Activated naive CD8-positive, alpha-beta T cell (primary cell): ENCODE data around the gene PDCD2L.
"Not testable (repeated sequence)": the region's sequence is repeated elsewhere in the genome, so short reads cannot be mapped to it uniquely, and the experiment has no call there.

Source experiments
- H3K27ac Mint-ChIP-seq: one replicate; pipeline ENCODE4 v1.8.0; 2021; ENCODE audit warnings: mixed read lengths
- H3K27me3 Mint-ChIP-seq: one replicate; pipeline ENCODE4 v1.8.0; 2021; ENCODE audit warnings: mixed read lengths
- H3K36me3 Mint-ChIP-seq: one replicate; pipeline ENCODE4 v1.8.0; 2021; ENCODE audit warnings: mixed read lengths
- H3K4me1 Mint-ChIP-seq: one replicate; pipeline ENCODE4 v1.8.0; 2021; ENCODE audit warnings: low read depth, mixed read lengths
- H3K4me3 Mint-ChIP-seq: one replicate; pipeline ENCODE4 v1.8.0; 2021; ENCODE audit warnings: mild to moderate bottlenecking, mixed read lengths
- H3K9me3 Mint-ChIP-seq: one replicate; pipeline ENCODE4 v1.8.0; 2021; ENCODE audit warnings: low read depth, mixed read lengths

PDCD2L gene

GRCh38 chr19:34426096-34426661 is 22.0 kb downstream of the PDCD2L start:
- Mint-ChIP-seq H3K9me3 (no peaks in the 10 kb centered on the region), H3K27ac (no peak overlapping the region), H3K27me3 (no peaks in the 10 kb centered on the region), H3K4me3 (no peak overlapping the region), H3K36me3 (peaks cover 5% of the 10 kb centered on the region), H3K4me1 (peaks cover 24% of the 10 kb centered on the region)

- Mint-ChIP-seq H3K4me3 (peak overlapping the region; percentile 99), H3K36me3 (peaks cover 5% of the 10 kb centered on the region), H3K27ac (peak overlapping the region; percentile 98), H3K9me3 (no peaks in the 10 kb centered on the region), H3K27me3 (no peaks in the 10 kb centered on the region), H3K4me1 (peaks cover 36% of the 10 kb centered on the region)
Measured at GRCh38 chr19:34428549-34429285, 24.5 kb downstream of the PDCD2L start.

- Mint-ChIP-seq H3K27me3 (no peaks in the 10 kb centered on the region), H3K9me3 (no peaks in the 10 kb centered on the region), H3K4me1 (peaks cover 40% of the 10 kb centered on the region), H3K27ac (peak overlapping the region; percentile 98), H3K4me3 (peak overlapping the region; percentile 99), H3K36me3 (peaks cover 7% of the 10 kb centered on the region)
Measured at GRCh38 chr19:34429553-34429952, 25.4 kb downstream of the PDCD2L start.

- H3K36me3 Mint-ChIP-seq, result peaks cover 5% of the 10 kb centered on the region
- no peaks in the 10 kb centered on the region for H3K9me3 Mint-ChIP-seq
- no peaks in the 10 kb centered on the region for H3K27me3 Mint-ChIP-seq
- H3K4me1 Mint-ChIP-seq, result peaks cover 40% of the 10 kb centered on the region
- H3K27ac Mint-ChIP-seq, result peak overlapping the region; percentile 59
- peak overlapping the region; percentile 99 for H3K4me3 Mint-ChIP-seq
Measured at GRCh38 chr19:34430738-34431625, 26.8 kb downstream of the PDCD2L start.

- Mint-ChIP-seq H3K4me1 (peaks cover 42% of the 10 kb centered on the region), H3K36me3 (peaks cover 5% of the 10 kb centered on the region), H3K4me3 (no peak overlapping the region), H3K9me3 (no peaks in the 10 kb centered on the region), H3K27me3 (no peaks in the 10 kb centered on the region), H3K27ac (no peak overlapping the region)
Measured at GRCh38 chr19:34431681-34432402, 27.6 kb downstream of the PDCD2L start.

- H3K4me1 Mint-ChIP-seq, result peaks cover 40% of the 10 kb centered on the region
- H3K4me3 Mint-ChIP-seq, result peak overlapping the region; percentile 27
- H3K9me3 Mint-ChIP-seq, result no peaks in the 10 kb centered on the region
- H3K27ac Mint-ChIP-seq, result no peak overlapping the region
- no peaks in the 10 kb centered on the region for H3K27me3 Mint-ChIP-seq
- peaks cover 5% of the 10 kb centered on the region for H3K36me3 Mint-ChIP-seq
Measured at GRCh38 chr19:34432797-34433196, 28.6 kb downstream of the PDCD2L start.

- Mint-ChIP-seq H3K4me1 (peaks cover 15% of the 10 kb centered on the region), H3K27me3 (no peaks in the 10 kb centered on the region), H3K27ac (no peak overlapping the region), H3K36me3 (peaks cover 2% of the 10 kb centered on the region), H3K9me3 (no peaks in the 10 kb centered on the region), H3K4me3 (no peak overlapping the region)
Measured at GRCh38 chr19:34436716-34437115, 32.5 kb downstream of the PDCD2L start.

GRCh38 chr19:34448191-34448590 is 44.0 kb downstream of the PDCD2L start:
- Mint-ChIP-seq H3K4me1 (peaks cover 6% of the 10 kb centered on the region), H3K27me3 (no peaks in the 10 kb centered on the region), H3K9me3 (no peaks in the 10 kb centered on the region), H3K4me3 (no peak overlapping the region), H3K36me3 (peaks cover 11% of the 10 kb centered on the region), H3K27ac (no peak overlapping the region)

GRCh38 chr19:34452723-34453122 is 48.5 kb downstream of the PDCD2L start:
- H3K9me3 Mint-ChIP-seq, result no peaks in the 10 kb centered on the region
- no peak overlapping the region for H3K27ac Mint-ChIP-seq
- H3K4me1 Mint-ChIP-seq, result peaks cover 8% of the 10 kb centered on the region
- H3K36me3 Mint-ChIP-seq, result peaks cover 9% of the 10 kb centered on the region
- H3K4me3 Mint-ChIP-seq, result no peak overlapping the region
- H3K27me3 Mint-ChIP-seq, result no peaks in the 10 kb centered on the region

GRCh38 chr19:34454091-34454490 is 49.9 kb downstream of the PDCD2L start:
- H3K27me3 Mint-ChIP-seq, result no peaks in the 10 kb centered on the region
- no peak overlapping the region for H3K4me3 Mint-ChIP-seq
- no peaks in the 10 kb centered on the region for H3K9me3 Mint-ChIP-seq
- no peak overlapping the region for H3K27ac Mint-ChIP-seq
- peaks cover 4% of the 10 kb centered on the region for H3K4me1 Mint-ChIP-seq
- peaks cover 7% of the 10 kb centered on the region for H3K36me3 Mint-ChIP-seq

- H3K4me1 Mint-ChIP-seq, result peaks cover 4% of the 10 kb centered on the region
- no peak overlapping the region for H3K27ac Mint-ChIP-seq
- no peaks in the 10 kb centered on the region for H3K9me3 Mint-ChIP-seq
- H3K36me3 Mint-ChIP-seq, result peaks cover 7% of the 10 kb centered on the region
- H3K27me3 Mint-ChIP-seq, result no peaks in the 10 kb centered on the region
- no peak overlapping the region for H3K4me3 Mint-ChIP-seq
Measured at GRCh38 chr19:34454685-34455084, 50.5 kb downstream of the PDCD2L start.

GRCh38 chr19:34455783-34456480 is 51.7 kb downstream of the PDCD2L start:
- H3K27ac Mint-ChIP-seq, H3K27me3 Mint-ChIP-seq, H3K9me3 Mint-ChIP-seq, H3K4me3 Mint-ChIP-seq, H3K4me1 Mint-ChIP-seq: not testable (repeated sequence)
- peaks cover 11% of the 10 kb centered on the region for H3K36me3 Mint-ChIP-seq

GRCh38 chr19:34457446-34457845 is 53.2 kb downstream of the PDCD2L start:
- Mint-ChIP-seq H3K27me3 (no peaks in the 10 kb centered on the region), H3K36me3 (peaks cover 12% of the 10 kb centered on the region), H3K9me3 (no peaks in the 10 kb centered on the region), H3K27ac (no peak overlapping the region), H3K4me1 (peaks cover 7% of the 10 kb centered on the region), H3K4me3 (no peak overlapping the region)

- Mint-ChIP-seq H3K27ac (no peak overlapping the region), H3K36me3 (peaks cover 9% of the 10 kb centered on the region), H3K9me3 (no peaks in the 10 kb centered on the region), H3K27me3 (no peaks in the 10 kb centered on the region), H3K4me3 (no peak overlapping the region), H3K4me1 (peaks cover 6% of the 10 kb centered on the region)
Measured at GRCh38 chr19:34458677-34459076, 54.5 kb downstream of the PDCD2L start.
